AG09309 (cell line): ENCODE data around the gene SIPA1.

Source experiments
- DNase-seq: peaks from one replicate; pipeline ENCODE4 v3.0.0-alpha.2; 2010; ENCODE audit warnings: low read depth
- H3K4me3 ChIP-seq: 2 replicates; pipeline ENCODE4 v1.5.1; 2011; ENCODE audit warnings: mild to moderate bottlenecking, low read depth, low read length, moderate library complexity; ENCODE audit not compliant: control insufficient read depth
- TF ChIP-seq, protein P1 (sequence below): IDR thresholded peaks from 2 replicates; pipeline ENCODE4 v1.5.1; 2011; ENCODE audit warnings: mild to moderate bottlenecking, low read depth, low read length, inconsistent platforms; ENCODE audit not compliant: insufficient read depth, control insufficient read depth; ENCODE audit errors: missing control alignments

Gene SIPA1

DNA sequence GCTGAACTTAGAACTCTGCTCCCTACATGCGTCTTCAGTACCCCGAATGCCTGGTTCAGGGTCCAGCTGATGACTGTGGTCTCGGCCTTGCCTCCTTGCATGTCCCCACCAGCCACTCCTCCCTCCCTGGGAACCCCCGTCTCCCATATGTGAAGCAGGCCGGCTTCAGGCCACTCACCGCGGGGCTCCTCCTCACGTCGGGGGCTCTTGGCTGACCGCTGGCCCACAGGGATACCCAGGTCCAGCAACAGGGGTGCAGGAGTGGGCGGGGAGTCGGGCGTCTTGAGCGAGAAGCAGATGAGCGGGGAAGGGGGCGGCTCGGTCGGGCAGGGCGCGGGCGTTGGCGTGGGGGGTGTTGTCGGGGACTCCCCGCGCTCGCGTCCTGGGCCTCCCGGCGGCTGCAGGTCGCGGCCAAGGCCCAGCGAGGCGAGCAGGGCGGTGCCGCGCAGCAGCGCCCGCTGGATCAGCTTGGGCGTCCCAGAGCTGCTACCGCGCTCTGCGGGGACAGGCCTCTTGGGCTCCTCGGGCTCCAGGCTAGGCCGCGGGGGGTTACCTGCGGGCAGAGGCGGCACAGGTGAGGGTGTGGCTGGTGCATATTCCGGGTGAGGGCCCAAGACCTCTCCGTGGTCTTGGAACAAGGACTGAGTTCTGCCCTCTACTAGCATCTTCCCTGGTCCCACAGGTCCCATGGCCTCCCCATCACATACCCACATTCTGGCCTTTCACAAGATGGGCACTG lies 38.5 kb upstream of the SIPA1 start:
- no peak overlapping the region for H3K4me3 ChIP-seq
- no peak for DNase-seq
- TF ChIP-seq, protein P1, sequence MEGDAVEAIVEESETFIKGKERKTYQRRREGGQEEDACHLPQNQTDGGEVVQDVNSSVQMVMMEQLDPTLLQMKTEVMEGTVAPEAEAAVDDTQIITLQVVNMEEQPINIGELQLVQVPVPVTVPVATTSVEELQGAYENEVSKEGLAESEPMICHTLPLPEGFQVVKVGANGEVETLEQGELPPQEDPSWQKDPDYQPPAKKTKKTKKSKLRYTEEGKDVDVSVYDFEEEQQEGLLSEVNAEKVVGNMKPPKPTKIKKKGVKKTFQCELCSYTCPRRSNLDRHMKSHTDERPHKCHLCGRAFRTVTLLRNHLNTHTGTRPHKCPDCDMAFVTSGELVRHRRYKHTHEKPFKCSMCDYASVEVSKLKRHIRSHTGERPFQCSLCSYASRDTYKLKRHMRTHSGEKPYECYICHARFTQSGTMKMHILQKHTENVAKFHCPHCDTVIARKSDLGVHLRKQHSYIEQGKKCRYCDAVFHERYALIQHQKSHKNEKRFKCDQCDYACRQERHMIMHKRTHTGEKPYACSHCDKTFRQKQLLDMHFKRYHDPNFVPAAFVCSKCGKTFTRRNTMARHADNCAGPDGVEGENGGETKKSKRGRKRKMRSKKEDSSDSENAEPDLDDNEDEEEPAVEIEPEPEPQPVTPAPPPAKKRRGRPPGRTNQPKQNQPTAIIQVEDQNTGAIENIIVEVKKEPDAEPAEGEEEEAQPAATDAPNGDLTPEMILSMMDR = no peak

DNA sequence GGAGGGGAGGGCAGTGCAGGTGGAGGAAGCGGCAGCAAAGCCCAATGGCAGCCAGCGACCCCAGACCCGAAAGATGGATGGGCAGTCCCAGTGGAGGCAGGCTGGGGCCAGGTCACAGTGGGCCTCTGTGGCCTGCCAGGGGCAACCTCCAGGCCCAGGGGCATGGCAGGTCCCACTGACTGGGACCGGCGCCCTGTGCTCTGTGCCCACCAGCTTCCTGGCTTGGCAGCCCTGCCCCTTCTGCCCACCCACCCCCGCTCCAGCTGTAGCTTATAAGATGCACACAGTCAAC lies 38.0 kb upstream of the SIPA1 start:
- DNase-seq = no peak
- no peak overlapping the region for H3K4me3 ChIP-seq
- TF ChIP-seq, protein P1 = no peak

DNA sequence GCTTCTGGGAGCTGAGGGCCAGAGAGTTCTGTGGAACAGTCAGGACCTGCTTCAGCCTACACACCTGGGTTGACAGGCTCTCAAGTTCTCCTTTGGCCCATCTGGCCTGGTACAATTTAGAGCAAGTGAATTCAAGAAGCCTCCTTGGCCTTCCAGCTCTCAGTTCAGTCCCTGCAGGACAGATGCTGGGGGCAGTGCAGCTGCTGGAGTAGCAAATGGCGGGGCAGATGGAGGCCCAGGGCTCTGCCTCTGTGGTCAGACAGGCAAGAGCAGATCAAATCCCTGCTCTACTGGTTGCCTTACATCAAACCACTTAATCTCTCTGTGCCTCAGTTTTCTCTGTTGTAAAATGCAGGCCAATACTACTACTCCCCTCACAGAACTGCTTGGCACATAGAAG lies 33.6 kb upstream of the SIPA1 start:
- H3K4me3 ChIP-seq = no peak overlapping the region
- no peak for DNase-seq
- TF ChIP-seq, protein P1 = no peak

DNA sequence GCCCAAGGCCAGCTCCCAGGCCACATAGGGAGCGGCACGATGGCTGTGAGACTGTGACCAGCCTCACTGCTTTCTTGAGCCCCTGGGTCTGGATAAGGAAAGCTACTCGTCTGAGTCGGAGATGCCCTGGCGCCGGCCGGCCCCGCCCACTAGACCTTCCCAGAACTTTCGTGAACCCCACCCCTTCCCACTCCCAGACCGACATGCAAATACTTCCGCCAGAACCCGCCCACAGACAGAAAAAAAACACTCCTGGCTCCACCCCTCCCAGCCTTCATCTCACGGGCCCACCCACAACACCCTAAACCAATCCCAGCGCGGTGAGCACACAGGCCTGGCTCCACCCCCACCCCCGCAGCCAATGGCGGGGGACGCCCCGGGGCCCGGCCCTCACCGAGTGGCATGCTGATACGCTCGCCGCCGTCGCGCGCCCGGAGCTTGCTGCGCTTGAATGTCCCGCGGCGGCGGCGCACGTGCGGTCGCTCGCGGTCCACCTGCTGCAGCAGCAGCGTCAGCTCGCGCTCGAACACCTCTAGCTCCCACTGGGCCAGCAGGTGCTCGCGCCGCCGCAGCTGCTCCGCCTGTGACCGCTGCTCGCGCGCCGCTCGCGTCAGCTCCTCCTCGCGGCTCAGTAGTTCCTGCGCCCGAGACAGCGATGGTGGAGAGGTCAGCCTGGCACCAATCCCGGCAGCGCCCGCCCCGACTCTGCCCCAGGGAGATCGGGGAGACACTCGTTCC lies 30.9 kb upstream of the SIPA1 start:
- TF ChIP-seq, protein P1 = no peak
- peak; percentile 55 for DNase-seq
- no peak overlapping the region for H3K4me3 ChIP-seq

DNA sequence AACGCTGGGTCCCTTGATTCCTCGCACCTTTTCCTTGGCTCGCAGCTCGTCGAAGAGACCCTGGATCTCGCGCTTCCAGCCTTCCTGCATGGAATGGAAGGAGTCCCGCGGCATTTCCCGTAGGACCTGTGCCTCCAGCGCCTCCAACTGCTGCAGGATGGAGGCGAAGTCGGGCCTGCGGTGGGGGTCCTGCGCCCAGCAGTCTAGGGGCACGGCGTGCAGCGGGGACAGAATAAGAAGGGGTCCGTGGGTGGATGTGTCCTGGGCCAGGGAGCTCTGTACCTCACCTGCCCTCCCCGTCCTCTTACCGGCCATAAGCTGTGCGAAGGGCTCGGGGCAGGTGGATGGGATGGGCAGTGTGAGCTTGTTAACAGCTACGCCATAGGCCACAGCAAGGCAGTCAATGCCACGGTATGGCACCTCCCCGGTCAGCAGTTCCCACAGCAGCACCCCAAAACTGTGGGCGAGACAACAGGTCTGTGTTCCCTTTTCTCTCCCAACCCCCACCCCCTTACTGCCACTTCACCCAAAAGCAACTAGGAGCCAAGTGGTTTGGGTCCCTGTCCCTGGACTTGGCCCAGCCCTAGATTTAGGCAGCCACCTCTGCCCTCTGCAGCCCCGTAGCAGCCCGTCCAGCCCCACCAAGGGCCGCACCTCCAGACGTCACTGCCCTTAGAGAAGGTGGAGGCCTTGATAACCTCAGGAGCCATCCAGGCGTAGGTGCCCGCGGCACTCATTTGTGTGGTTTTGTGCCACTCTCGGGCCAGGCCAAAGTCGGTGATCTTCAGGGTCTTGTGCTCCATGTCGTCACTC lies 30.1 kb upstream of the SIPA1 start:
- no peak for DNase-seq
- TF ChIP-seq, protein P1 = no peak
- no peak overlapping the region for H3K4me3 ChIP-seq

DNA sequence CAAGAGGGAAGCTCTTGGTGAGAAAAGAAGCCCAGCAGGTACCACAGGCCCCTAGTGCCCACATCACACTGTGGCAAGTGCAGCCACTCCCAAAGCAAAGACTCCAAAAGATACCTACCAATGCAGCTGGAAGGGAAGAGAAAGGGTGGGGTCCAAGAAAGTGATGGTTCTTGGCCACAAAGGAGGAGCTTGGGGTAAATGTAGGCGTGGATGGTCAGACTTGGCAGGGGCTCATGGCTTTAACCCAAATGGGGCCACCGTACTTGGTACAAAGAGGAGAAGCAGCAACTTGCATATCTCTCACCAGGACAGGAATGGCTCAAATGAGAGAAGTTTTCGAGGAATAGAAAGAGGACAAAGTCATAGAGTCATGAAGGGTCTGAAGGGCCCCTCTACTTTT lies 28.7 kb upstream of the SIPA1 start:
- no peak overlapping the region for H3K4me3 ChIP-seq
- DNase-seq = no peak
- TF ChIP-seq, protein P1 = no peak
